Measurements from ENCODE around the gene CHD5.

GRCh38 chr1:6096243-6097116, 83.6 kb downstream of the CHD5 start:
- TF ChIP-seq, protein P1, sequence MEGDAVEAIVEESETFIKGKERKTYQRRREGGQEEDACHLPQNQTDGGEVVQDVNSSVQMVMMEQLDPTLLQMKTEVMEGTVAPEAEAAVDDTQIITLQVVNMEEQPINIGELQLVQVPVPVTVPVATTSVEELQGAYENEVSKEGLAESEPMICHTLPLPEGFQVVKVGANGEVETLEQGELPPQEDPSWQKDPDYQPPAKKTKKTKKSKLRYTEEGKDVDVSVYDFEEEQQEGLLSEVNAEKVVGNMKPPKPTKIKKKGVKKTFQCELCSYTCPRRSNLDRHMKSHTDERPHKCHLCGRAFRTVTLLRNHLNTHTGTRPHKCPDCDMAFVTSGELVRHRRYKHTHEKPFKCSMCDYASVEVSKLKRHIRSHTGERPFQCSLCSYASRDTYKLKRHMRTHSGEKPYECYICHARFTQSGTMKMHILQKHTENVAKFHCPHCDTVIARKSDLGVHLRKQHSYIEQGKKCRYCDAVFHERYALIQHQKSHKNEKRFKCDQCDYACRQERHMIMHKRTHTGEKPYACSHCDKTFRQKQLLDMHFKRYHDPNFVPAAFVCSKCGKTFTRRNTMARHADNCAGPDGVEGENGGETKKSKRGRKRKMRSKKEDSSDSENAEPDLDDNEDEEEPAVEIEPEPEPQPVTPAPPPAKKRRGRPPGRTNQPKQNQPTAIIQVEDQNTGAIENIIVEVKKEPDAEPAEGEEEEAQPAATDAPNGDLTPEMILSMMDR (IDR thresholded peaks at IDR 0.05), result no peak
- no peak for TF ChIP-seq EP300 (IDR thresholded peaks at IDR 0.05)
